CD14-positive monocyte (primary cell): ENCODE measurements around the gene BLOC1S6. TPM values are rescaled to one million over a fixed set of nuclear protein-coding genes. Genes with fewer than 3 reads are reported as not detected.

Experiments used
- DNase-seq, 3 donors: peaks; one replicate each; pipeline ENCODE4 v3.0.0-alpha.2; 2011 to 2022
- H2AFZ ChIP-seq: 2 replicates; pipeline ENCODE4 v1.6.0; 2012; ENCODE audit warnings: mild to moderate bottlenecking, low read depth, low read length, inconsistent platforms; ENCODE audit not compliant: insufficient read depth, poor library complexity, severe bottlenecking
- H3K27ac ChIP-seq, 2 donors: 1 replicate in 1 of 2; 2 replicates in 1 of 2; pipeline ENCODE4 v1.5.1; 2012 to 2013; ENCODE audit warnings: low read length in 2 of 2, control low read depth in 1 of 2, inconsistent platforms in 1 of 2, low read depth in 1 of 2, mild to moderate bottlenecking in 1 of 2
- H3K27me3 ChIP-seq, 2 donors: one replicate each; pipeline versions ENCODE4 v1.6.0 to v1.6.1; 2011 to 2013; ENCODE audit warnings: low read length in 2 of 2; ENCODE audit not compliant: control insufficient read depth in 2 of 2, insufficient read depth in 2 of 2
- H3K36me3 ChIP-seq, 2 donors: replicated peaks in 1 of 2; 1 replicate in 1 of 2; 2 replicates in 1 of 2; pipeline versions ENCODE4 v1.5.1 to v1.6.1; 2012 to 2013; ENCODE audit warnings: low read length in 2 of 2, control low read depth in 1 of 2, inconsistent platforms in 1 of 2, mild to moderate bottlenecking in 1 of 2; ENCODE audit not compliant: insufficient read depth in 2 of 2, control insufficient read depth in 1 of 2
- H3K4me1 ChIP-seq, 2 donors: 1 replicate in 1 of 2; 2 replicates in 1 of 2; pipeline versions ENCODE4 v1.5.1 to v1.6.1; 2012 to 2013; ENCODE audit warnings: low read length in 2 of 2, control low read depth in 1 of 2, inconsistent platforms in 1 of 2, mild to moderate bottlenecking in 1 of 2, moderate library complexity in 1 of 2; ENCODE audit not compliant: insufficient read depth in 2 of 2, control insufficient read depth in 1 of 2
- H3K4me2 ChIP-seq: replicated peaks from 2 replicates; pipeline ENCODE3; 2012; ENCODE audit warnings: low read length, moderate library complexity, mild to moderate bottlenecking; ENCODE audit not compliant: poor library complexity, severe bottlenecking; ENCODE audit errors: extremely low read depth
- H3K4me3 ChIP-seq, 3 experiments: fragments of 200-600 bp in 1 of 3; sonication (generic) in 1 of 3; replicated peaks in 1 of 3; 1 replicate in 2 of 3; 2 replicates in 1 of 3; pipeline ENCODE4 v1.5.1; 2011 to 2013; ENCODE audit warnings: low read length in 3 of 3, mild to moderate bottlenecking in 3 of 3, control low read depth in 2 of 3, low read depth in 2 of 3, inconsistent platforms in 1 of 3, moderate library complexity in 1 of 3
- H3K79me2 ChIP-seq: 2 replicates; pipeline ENCODE4 v1.6.0; 2012; ENCODE audit warnings: mild to moderate bottlenecking, control low read depth, inconsistent platforms, low read length, moderate library complexity; ENCODE audit not compliant: insufficient read depth
- H3K9ac ChIP-seq: 2 replicates; pipeline ENCODE4 v1.6.0; 2017; ENCODE audit warnings: low read length, mild to moderate bottlenecking; ENCODE audit not compliant: insufficient read depth, poor library complexity, severe bottlenecking
- H3K9me3 ChIP-seq, 2 donors: replicated peaks in 1 of 2; 1 replicate in 1 of 2; 2 replicates in 1 of 2; pipeline versions ENCODE4 v1.5.1 to v1.6.1; 2012 to 2013; ENCODE audit warnings: low read length in 2 of 2, control low read depth in 1 of 2; ENCODE audit not compliant: control insufficient read depth in 1 of 2, insufficient read depth in 1 of 2
- H4K20me1 ChIP-seq: 2 replicates; pipeline ENCODE4 v1.6.0; 2012; ENCODE audit warnings: mild to moderate bottlenecking, low read length, control low read depth, moderate library complexity; ENCODE audit not compliant: insufficient read depth
- H3K27ac Mint-ChIP-seq, 7 donors: one replicate each; pipeline ENCODE4 v1.8.0; 2020; ENCODE audit warnings: mild to moderate bottlenecking in 7 of 7, mixed read lengths in 7 of 7, moderate library complexity in 6 of 7, inconsistent platforms in 2 of 7
- H3K27me3 Mint-ChIP-seq, 3 donors: one replicate each; pipeline ENCODE4 v1.8.0; 2021 to 2022; ENCODE audit warnings: low read depth in 3 of 3, mild to moderate bottlenecking in 3 of 3, mixed read lengths in 3 of 3, moderate library complexity in 3 of 3, inconsistent platforms in 1 of 3
- H3K36me3 Mint-ChIP-seq, 2 donors: one replicate each; pipeline ENCODE4 v1.8.0; 2020; ENCODE audit warnings: mixed read lengths in 2 of 2, inconsistent platforms in 1 of 2, mild to moderate bottlenecking in 1 of 2
- H3K4me1 Mint-ChIP-seq: one replicate; pipeline ENCODE4 v1.8.0; 2020; ENCODE audit warnings: mild to moderate bottlenecking, mixed read lengths
- H3K4me3 Mint-ChIP-seq, 2 donors: one replicate each; pipeline ENCODE4 v1.8.0; 2020; ENCODE audit warnings: mild to moderate bottlenecking in 2 of 2, mixed read lengths in 2 of 2, moderate library complexity in 1 of 2
- H3K9me3 Mint-ChIP-seq, 7 donors: one replicate each; pipeline ENCODE4 v1.8.0; 2020 to 2022; ENCODE audit warnings: mixed read lengths in 7 of 7, mild to moderate bottlenecking in 6 of 7, moderate library complexity in 6 of 7, inconsistent platforms in 2 of 7
- CTCF ChIP-seq: fragments of 200-600 bp; IDR thresholded peaks from one replicate; pipeline ENCODE4 v1.8.0; 2022; ENCODE audit warnings: antibody characterized with exemption, mild to moderate bottlenecking
- WGBS: methylation state at CpG from one replicate; pipeline ENCODE4 v1.1.5; 2013; ENCODE audit warnings: missing lambda C conversion rate; ENCODE audit not compliant: insufficient coverage; 5-methylcytosine and 5-hydroxymethylcytosine counted together
- intact Hi-C, 2 donors: fragments of 100-400 bp; cut with micrococcal nuclease; formaldehyde crosslinking; loops; one replicate each; pipeline versions ENCODE4 v1.15.0 to v1.15.1; 2023
- polyA plus RNA-seq, 3 donors: library from polyadenylated mRNA; depleted of rRNA in 1 of 3; unstranded in 2 of 3; stranded (reverse) in 1 of 3; fragments of 300-500 nt in 2 of 3; fragments of >200 nt in 1 of 3; fragmentation: Illumina TruSeq in 2 of 3; gene quantifications; 1 replicate in 2 of 3; 2 replicates in 1 of 3; pipeline ENCODE4 v1.2.3, GENCODE V29; 2012 to 2021

The BLOC1S6 gene
- polyA plus RNA-seq, 3 donors: 16.8 to 54.9 (median 47.9) TPM

- H4K20me1 ChIP-seq: peaks cover 76% of the 10 kb centered on the region
- DNase-seq: peak in 2 of 3 donors; percentile 42 to 48
- no peaks in the 10 kb centered on the region for H3K9me3 ChIP-seq
- 42% methylated on average over 7 of the region's 7 CpGs for WGBS
- no peaks in the 10 kb centered on the region for H3K27me3 Mint-ChIP-seq
- H3K4me2 ChIP-seq: peak overlapping the region; percentile 71
- peak overlapping the region in 1 of 3 experiments; percentile 52 for H3K4me3 ChIP-seq
- peak overlapping the region; percentile 25 to 86 for H3K4me3 Mint-ChIP-seq
- H3K27ac Mint-ChIP-seq: peak overlapping the region; percentile 87 to 97 (median 93)
- H3K79me2 ChIP-seq: peaks cover 97% of the 10 kb centered on the region
- peaks cover 88 to 96% of the 10 kb centered on the region in 2 donors for H3K4me1 ChIP-seq
- TF ChIP-seq CTCF: no peak
- H3K36me3 ChIP-seq: no peaks in the 10 kb centered on the region
- peak overlapping the region; percentile 46 to 91 for H3K27ac ChIP-seq
- peaks cover 18 to 20% of the 10 kb centered on the region in 2 donors for H3K36me3 Mint-ChIP-seq
- H2AFZ ChIP-seq: no peak overlapping the region
- H3K27me3 ChIP-seq: no peaks in the 10 kb centered on the region
- intact Hi-C loops: loop anchor here (5.0 kb wide), 2 partner anchors 35 to 40 kb away; no protein-coding TSS in a partner anchor
- no peak overlapping the region for H3K9ac ChIP-seq
- peaks cover 0 to 3% (median 0%) of the 10 kb centered on the region in 7 donors for H3K9me3 Mint-ChIP-seq
- H3K4me1 Mint-ChIP-seq: peaks cover 98% of the 10 kb centered on the region
Observed at GRCh38 chr15:45641999-45642932, 55.1 kb downstream of the BLOC1S6 start.

- WGBS: 20% methylated on average over 1 of the region's 2 CpGs
Observed at GRCh38 chr15:45644437-45644836, 57.3 kb downstream of the BLOC1S6 start.

More at GRCh38 chr15:45644437-45644836, 57.3 kb downstream of the BLOC1S6 start:
- Histone ChIP-seq H3K27me3 (no peaks in the 10 kb centered on the region), H3K4me1 (peaks cover 79 to 87% of the 10 kb centered on the region in 2 donors), H3K4me3 (peak overlapping the region in 1 of 3 experiments; percentile 40), H4K20me1 (peaks cover 92% of the 10 kb centered on the region), H3K36me3 (no peaks in the 10 kb centered on the region), H3K79me2 (peaks cover 100% of the 10 kb centered on the region), H2AFZ (no peak overlapping the region), H3K4me2 (peak overlapping the region; percentile 50), H3K9ac (no peak overlapping the region), H3K27ac (peak overlapping the region in 1 of 2 donors; percentile 79), H3K9me3 (no peaks in the 10 kb centered on the region)
- no peak for TF ChIP-seq CTCF
- Mint-ChIP-seq H3K27ac (peak overlapping the region; percentile 35 to 94 (median 87)), H3K4me1 (peaks cover 89% of the 10 kb centered on the region), H3K4me3 (no peak overlapping the region), H3K36me3 (peaks cover 13 to 18% of the 10 kb centered on the region in 2 donors), H3K27me3 (peaks cover 0 to 2% (median 0%) of the 10 kb centered on the region in 3 donors), H3K9me3 (peaks cover 0 to 3% (median 0%) of the 10 kb centered on the region in 7 donors)
- intact Hi-C loops: loop anchor here (5.0 kb wide), 2 partner anchors 37 to 42 kb away; no protein-coding TSS in a partner anchor
- DNase-seq: peak in 1 of 3 donors; percentile 30
